Smooth muscle cell (in vitro differentiated cells): ENCODE measurements around the gene TMIGD1. TPM values are rescaled to one million over a fixed set of nuclear protein-coding genes. Genes with fewer than 3 reads are reported as not detected.

Experiments
- DNase-seq: peaks from one replicate; lab custom pipeline; 2025; ENCODE audit not compliant: unreplicated experiment; lab: John Stamatoyannopoulos, UW
- H2AFZ ChIP-seq: fragments of 200-600 bp; sonication (generic); 2 replicates; pipeline ENCODE4 v1.6.0; 2016; ENCODE audit warnings: antibody characterized with exemption, low read depth, mild to moderate bottlenecking
- H3F3A ChIP-seq: fragments of 200-600 bp; sonication (generic); 2 replicates; pipeline ENCODE4 v1.6.0; 2017; ENCODE audit warnings: antibody characterized with exemption, low read depth
- H3K27ac ChIP-seq: fragments of 200-600 bp; sonication (generic); 2 replicates; pipeline ENCODE4 v1.5.1; 2016; ENCODE audit warnings: low read depth, mild to moderate bottlenecking
- H3K27me3 ChIP-seq: fragments of 200-600 bp; sonication (generic); 2 replicates; pipeline ENCODE4 v1.6.1; 2016; ENCODE audit warnings: low read depth, mild to moderate bottlenecking
- H3K36me3 ChIP-seq: fragments of 200-600 bp; sonication (generic); 2 replicates; pipeline ENCODE4 v1.5.1; 2016; ENCODE audit warnings: low read depth
- H3K4me1 ChIP-seq: fragments of 200-600 bp; sonication (generic); 2 replicates; pipeline ENCODE4 v1.5.1; 2016; ENCODE audit warnings: low read depth
- H3K4me2 ChIP-seq: fragments of 200-600 bp; sonication (generic); 2 replicates; pipeline ENCODE4 v1.6.0; 2016; ENCODE audit warnings: mild to moderate bottlenecking
- H3K4me3 ChIP-seq: fragments of 200-600 bp; sonication (generic); 2 replicates; pipeline ENCODE4 v1.5.1; 2016; ENCODE audit warnings: mild to moderate bottlenecking
- H3K79me2 ChIP-seq: fragments of 200-600 bp; sonication (generic); 2 replicates; pipeline ENCODE4 v1.6.0; 2016; ENCODE audit warnings: low read depth, mild to moderate bottlenecking
- H3K9ac ChIP-seq: fragments of 200-600 bp; sonication (generic); 2 replicates; pipeline ENCODE4 v1.6.0; 2016; ENCODE audit warnings: low read depth
- H3K9me3 ChIP-seq: fragments of 200-600 bp; sonication (generic); replicated peaks from 2 replicates; pipeline ENCODE4 v1.5.1; 2016; ENCODE audit warnings: low read depth
- H4K20me1 ChIP-seq: fragments of 200-600 bp; sonication (generic); 2 replicates; pipeline ENCODE4 v1.6.0; 2016; ENCODE audit warnings: low read depth
- WGBS: methylation state at CpG from one replicate; pipeline ENCODE4 v1.1.7; 2016; ENCODE audit warnings: low lambda C conversion rate; 5-methylcytosine and 5-hydroxymethylcytosine counted together
- polyA plus RNA-seq: library from polyadenylated mRNA; unstranded; fragments of >200 nt; fragmentation: Nextera tagmentation; extraction: Ambion mirVana; gene quantifications from 2 replicates; pipeline ENCODE4 v1.2.1, GENCODE V29; 2016
- total RNA-seq: library from RNA; depleted of rRNA; stranded (reverse); fragments of >200 nt; gene quantifications from 2 replicates; pipeline ENCODE4 v1.2.3, GENCODE V29; 2014
- TF ChIP-seq, protein P1 (sequence below): fragments of 200-600 bp; sonication (generic); IDR thresholded peaks from 2 replicates; pipeline ENCODE4 v1.5.1; 2017; ENCODE audit warnings: borderline replicate concordance, mild to moderate bottlenecking, antibody characterized with exemption; ENCODE audit not compliant: insufficient read depth, poor library complexity, severe bottlenecking

The TMIGD1 gene
- total and polyA plus RNA-seq, 2 experiments from 2014 or later = not detected

DNA sequence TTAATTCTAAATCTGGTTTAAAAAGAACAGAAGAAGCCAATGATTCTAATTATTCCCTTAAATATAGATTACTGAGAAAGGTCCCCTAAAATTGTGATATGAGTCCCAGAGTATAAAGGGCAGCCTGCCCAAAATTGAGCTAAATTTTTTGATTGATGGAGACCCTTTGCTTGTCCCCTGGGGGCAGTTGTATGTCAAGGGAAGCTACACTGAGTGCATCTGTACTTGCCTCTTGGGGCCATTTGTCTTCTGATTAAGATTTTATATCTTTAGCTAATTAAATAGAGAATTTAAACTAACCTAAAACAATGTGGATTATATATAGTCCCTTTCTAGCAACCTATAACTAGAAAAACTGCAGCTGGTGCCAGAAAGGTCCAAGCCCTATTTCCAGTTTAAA, 54.7 kb downstream of the TMIGD1 start:
- Histone ChIP-seq H3F3A (no peaks in the 10 kb centered on the region), H3K4me1 (no peaks in the 10 kb centered on the region), H3K4me3 (no peak overlapping the region), H3K36me3 (no peaks in the 10 kb centered on the region), H3K4me2 (no peak overlapping the region), H3K9me3 (no peaks in the 10 kb centered on the region), H3K79me2 (no peaks in the 10 kb centered on the region), H3K27ac (no peak overlapping the region), H3K27me3 (no peaks in the 10 kb centered on the region), H2AFZ (no peak overlapping the region), H3K9ac (no peak overlapping the region), H4K20me1 (no peaks in the 10 kb centered on the region)
- TF ChIP-seq, protein P1, sequence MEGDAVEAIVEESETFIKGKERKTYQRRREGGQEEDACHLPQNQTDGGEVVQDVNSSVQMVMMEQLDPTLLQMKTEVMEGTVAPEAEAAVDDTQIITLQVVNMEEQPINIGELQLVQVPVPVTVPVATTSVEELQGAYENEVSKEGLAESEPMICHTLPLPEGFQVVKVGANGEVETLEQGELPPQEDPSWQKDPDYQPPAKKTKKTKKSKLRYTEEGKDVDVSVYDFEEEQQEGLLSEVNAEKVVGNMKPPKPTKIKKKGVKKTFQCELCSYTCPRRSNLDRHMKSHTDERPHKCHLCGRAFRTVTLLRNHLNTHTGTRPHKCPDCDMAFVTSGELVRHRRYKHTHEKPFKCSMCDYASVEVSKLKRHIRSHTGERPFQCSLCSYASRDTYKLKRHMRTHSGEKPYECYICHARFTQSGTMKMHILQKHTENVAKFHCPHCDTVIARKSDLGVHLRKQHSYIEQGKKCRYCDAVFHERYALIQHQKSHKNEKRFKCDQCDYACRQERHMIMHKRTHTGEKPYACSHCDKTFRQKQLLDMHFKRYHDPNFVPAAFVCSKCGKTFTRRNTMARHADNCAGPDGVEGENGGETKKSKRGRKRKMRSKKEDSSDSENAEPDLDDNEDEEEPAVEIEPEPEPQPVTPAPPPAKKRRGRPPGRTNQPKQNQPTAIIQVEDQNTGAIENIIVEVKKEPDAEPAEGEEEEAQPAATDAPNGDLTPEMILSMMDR = no peak
- no peak for DNase-seq

DNA sequence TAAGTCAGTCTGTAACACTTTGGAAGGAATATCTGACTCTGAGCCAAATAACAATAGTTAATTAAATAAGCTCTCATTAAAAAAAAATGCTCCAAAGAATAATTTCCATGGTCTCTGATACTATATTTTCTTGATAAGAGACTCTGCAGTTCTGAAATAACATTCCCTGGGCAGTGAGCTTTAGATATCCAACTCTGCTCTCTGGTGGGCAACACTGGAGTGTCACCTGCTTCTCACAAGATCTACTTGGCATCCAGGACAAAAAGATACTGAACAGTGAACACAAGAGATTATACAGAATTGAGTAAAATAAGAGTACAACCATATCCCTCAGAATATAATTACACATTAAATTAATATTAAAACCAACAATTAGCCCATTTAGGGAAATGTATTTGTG, 55.8 kb downstream of the TMIGD1 start:
- H3K4me1 ChIP-seq = no peaks in the 10 kb centered on the region
- no peaks in the 10 kb centered on the region for H4K20me1 ChIP-seq
- no peak overlapping the region for H3K4me3 ChIP-seq
- no peaks in the 10 kb centered on the region for H3K79me2 ChIP-seq
- H3K36me3 ChIP-seq = no peaks in the 10 kb centered on the region
- H3F3A ChIP-seq = no peaks in the 10 kb centered on the region
- no peak overlapping the region for H3K27ac ChIP-seq
- TF ChIP-seq, protein P1 = peak; percentile 37
- DNase-seq = no peak
- H3K27me3 ChIP-seq = no peaks in the 10 kb centered on the region
- H3K4me2 ChIP-seq = no peak overlapping the region
- H3K9ac ChIP-seq = no peak overlapping the region
- H3K9me3 ChIP-seq = no peaks in the 10 kb centered on the region
- H2AFZ ChIP-seq = no peak overlapping the region

DNA sequence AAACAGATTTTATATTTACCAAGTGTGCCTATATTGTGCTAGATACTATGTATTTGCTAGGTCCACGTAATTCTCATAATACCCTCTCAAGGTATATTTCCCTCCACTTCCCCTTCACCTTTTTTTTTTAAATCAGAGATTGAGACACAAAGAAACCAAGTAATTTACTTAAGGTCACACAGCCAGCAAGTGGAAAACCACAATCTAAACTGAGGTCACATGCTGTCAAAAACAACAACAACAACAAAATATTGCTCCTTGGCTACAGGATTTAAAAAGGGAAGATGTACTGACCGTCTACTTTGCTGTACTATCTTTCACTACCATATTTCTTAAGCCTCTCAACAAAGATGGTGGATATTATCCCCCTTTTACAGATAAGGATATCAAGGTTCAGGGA, 57.9 kb downstream of the TMIGD1 start:
- no peaks in the 10 kb centered on the region for H3K4me1 ChIP-seq
- no peak overlapping the region for H3K9ac ChIP-seq
- no peak overlapping the region for H3K4me2 ChIP-seq
- DNase-seq = no peak
- H2AFZ ChIP-seq = no peak overlapping the region
- H3K36me3 ChIP-seq = peaks cover 7% of the 10 kb centered on the region
- no peaks in the 10 kb centered on the region for H3K9me3 ChIP-seq
- no peaks in the 10 kb centered on the region for H3K79me2 ChIP-seq
- H4K20me1 ChIP-seq = no peaks in the 10 kb centered on the region
- TF ChIP-seq, protein P1 = no peak
- WGBS = 75% methylated on average over 2 of the region's 2 CpGs
- H3F3A ChIP-seq = no peaks in the 10 kb centered on the region
- H3K27ac ChIP-seq = no peak overlapping the region
- H3K27me3 ChIP-seq = no peaks in the 10 kb centered on the region
- H3K4me3 ChIP-seq = no peak overlapping the region

DNA sequence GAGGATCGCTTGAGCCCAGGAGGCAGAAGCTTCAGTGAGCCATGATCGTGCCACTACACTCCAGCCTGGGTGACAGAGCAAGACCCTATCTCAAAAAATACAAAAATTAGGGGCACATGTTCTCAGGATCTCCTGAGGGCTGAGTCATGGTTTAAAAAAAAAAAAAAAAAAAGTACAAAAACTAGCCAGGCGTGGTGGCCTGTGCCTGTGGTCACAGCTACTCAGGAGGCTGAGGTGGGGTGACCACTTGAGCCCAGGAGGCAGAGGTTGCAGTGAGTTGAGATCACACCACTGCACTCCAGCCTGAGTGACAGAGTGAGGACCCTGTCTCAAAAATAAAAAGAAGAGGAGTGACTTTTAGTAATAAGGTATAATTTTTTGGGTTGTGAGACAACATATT, 59.0 kb downstream of the TMIGD1 start:
- no peaks in the 10 kb centered on the region for H3K79me2 ChIP-seq
- H3F3A ChIP-seq = no peaks in the 10 kb centered on the region

More for the DNA sequence above, 59.0 kb downstream of the TMIGD1 start:
- H3K9ac ChIP-seq = no peak overlapping the region
- DNase-seq = no peak
- no peaks in the 10 kb centered on the region for H3K9me3 ChIP-seq
- no peak overlapping the region for H3K27ac ChIP-seq
- H3K4me1 ChIP-seq = no peaks in the 10 kb centered on the region
- no peak overlapping the region for H3K4me3 ChIP-seq
- H2AFZ ChIP-seq = no peak overlapping the region
- H3K36me3 ChIP-seq = peaks cover 11% of the 10 kb centered on the region
- no peaks in the 10 kb centered on the region for H3K27me3 ChIP-seq
- no peaks in the 10 kb centered on the region for H4K20me1 ChIP-seq
- H3K4me2 ChIP-seq = no peak overlapping the region
- TF ChIP-seq, protein P1 = no peak
- WGBS = 93% methylated on average over 3 of the region's 3 CpGs
